NOMO-1 treated with dmso at 0.1 percent for 144 hours (cell line): ENCODE results near the gene NPC2.

ENCODE experiments used
- DNase-seq: peaks from one replicate; lab custom pipeline; 2025; ENCODE audit not compliant: unreplicated experiment; lab: John Stamatoyannopoulos, UW

NPC2 gene

GRCh38 chr14:74519316-74520074 lies 26.4 kb upstream of the NPC2 start:
- no peak for DNase-seq

DNA sequence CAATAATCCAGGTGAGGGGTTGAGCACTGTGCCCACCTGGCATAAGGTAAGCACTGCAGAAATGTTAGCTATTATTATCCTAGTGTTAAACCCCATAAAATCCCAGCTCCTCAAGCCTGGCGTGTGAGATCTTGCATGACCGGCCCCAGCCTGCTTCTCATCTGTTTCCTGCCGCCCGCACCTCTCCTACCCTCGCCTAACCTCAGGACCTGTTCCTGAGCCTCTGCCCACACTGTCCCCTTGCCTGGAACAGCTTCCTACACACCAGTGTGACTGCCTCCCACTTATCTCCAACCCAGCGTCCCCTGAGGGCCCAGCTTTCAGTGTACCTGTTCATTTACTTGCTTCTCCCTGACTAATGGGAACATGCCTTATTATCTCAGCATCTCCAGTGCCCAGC lies 25.1 kb upstream of the NPC2 start:
- no peak for DNase-seq

DNA sequence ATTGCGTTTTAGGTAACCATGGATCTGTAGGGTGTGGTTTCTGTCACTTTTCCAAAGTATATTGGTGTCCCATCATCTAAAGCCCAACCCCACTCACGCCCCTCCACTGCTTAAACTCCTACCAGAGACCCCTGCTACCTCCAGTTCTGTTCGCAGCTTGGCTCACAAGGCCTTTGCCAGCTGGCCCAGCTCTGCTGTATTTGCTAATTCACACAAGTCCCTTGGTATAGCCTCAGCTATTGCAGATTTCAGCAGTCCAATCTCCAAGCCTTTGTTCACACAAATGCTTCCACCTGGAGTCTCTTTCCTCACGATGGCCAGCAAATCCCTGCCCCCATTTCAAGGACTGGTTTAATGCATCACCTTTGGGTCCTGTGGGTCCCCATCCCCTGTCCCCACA lies 24.6 kb upstream of the NPC2 start:
- no peak for DNase-seq

- DNase-seq: no peak
These were observed 23.5 kb upstream of the NPC2 start for GRCh38 chr14:74516451-74517160.

DNA sequence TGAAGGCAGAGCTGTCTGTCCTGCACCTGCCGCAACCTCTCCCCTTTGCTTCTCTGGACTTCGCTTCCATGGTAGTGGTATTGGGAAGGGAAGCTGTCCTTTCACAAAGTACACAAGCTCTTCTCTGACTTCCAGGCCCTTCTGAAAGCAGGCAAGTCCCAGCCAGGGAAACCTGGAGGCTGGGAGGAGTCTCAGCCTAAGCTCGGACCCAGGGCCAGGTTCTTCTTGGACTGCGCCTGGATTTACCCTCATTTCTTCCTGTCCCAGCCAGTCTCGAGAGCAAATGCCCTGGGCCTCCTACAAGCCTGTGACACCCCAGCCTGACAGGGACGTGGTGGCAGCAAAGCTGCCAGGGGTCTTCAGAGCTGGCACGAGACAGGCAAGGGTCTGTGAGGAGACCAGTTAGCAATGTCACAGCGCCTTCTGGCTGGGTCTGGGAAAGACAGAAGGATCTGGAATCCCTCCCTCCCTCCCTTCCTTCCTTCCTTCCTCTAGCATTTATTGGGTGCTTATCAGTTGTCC lies 22.8 kb upstream of the NPC2 start:
- no peak for DNase-seq

- peak; percentile 28 for DNase-seq
These were observed 21.4 kb upstream of the NPC2 start for GRCh38 chr14:74514471-74514941.

DNA sequence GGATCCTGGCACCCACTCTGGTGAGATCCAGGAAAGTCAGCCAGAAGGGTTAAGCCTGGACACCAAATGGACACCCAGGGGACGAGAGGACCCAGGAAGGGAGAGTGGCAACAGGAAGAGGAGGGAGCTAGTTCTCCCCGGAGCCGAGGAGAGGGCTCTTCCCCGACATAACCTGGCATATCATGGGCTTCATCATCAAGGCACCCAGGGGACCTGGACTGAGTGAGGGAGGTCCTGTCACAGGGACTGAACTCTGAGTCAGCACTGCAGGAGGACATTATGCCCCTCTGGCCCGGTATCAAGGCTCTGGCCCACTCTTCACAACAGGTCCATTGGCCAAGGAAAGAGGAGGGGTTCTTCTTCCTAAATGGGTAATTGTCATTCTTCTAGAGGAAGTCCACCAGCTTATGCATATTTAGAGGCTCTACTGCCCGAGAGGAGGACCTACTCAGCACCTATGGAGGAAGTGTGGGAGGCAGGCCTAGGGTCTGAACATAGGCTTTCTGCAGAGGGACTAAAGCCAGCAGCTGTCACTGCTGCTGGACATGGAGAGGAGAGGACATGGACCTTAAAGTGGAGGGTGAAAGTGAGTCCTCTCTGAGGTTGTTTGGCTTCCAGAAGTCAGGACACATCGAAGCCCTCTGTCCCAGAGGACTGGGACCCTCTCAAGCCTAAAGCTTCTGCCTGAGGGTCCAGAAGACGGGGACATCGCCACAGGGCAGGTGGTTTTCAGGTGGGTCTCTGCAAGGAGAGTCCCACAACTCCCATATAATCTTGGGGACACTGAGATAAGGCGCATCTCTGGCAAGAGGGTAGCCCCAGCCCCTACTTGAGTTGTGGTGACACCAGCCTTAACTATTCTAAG lies 19.1 kb upstream of the NPC2 start:
- no peak for DNase-seq

- DNase-seq: no peak
These were observed 17.9 kb upstream of the NPC2 start for GRCh38 chr14:74510959-74511409.

- DNase-seq: no peak
These were observed 17.3 kb upstream of the NPC2 start for GRCh38 chr14:74510223-74510931.

GRCh38 chr14:74509587-74510222 lies 16.6 kb upstream of the NPC2 start:
- no peak for DNase-seq

DNA sequence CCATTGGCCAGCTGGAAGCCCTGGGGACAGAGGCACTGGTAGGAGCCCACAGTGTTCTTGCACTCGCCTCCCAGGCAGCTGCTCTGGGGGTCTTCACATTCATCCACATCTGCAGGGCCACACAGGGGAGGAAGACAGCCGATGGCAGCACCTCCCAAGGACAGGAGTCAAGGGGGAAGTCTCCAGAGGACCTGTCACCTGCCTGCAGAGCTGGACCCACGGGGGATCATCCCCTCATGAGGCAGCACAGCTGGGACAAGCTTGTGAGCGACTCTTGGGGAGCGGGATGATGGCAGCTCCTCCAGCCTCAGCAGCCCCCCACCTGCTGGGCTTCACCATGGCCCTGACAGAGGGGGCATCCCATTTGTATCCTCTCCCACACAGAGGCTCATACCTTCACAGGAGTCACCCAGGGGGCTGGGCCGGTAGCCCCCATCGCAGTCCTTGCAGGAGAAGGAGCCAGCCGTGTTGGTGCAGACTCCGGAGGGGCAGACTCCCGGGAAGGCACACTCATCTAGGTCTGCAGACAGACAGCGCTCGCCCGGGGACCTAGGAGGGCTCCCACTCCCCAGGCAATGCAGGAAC lies 15.8 kb upstream of the NPC2 start:
- no peak for DNase-seq

DNA sequence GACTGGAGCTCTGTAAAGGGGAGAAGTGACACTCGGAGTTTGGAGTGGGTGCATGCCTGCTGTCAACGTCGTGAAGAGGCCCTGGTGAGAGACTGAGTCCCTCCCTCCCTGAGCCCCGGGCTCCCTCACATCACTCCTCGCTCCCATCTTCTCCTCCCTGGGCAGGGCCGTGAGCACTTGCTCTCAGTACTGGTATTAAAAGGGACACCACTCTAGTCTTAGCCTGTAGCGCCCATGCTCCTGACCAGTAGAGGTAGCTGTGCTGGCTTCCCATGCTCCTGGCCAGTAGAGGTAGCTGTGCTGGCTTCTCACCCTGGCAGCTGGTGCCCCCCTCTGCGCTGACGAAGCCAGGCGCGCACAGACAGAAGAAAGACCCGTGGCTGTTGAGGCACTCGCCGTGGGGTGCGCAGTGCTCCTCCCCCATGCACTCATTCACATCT lies 15.2 kb upstream of the NPC2 start:
- no peak for DNase-seq

DNA sequence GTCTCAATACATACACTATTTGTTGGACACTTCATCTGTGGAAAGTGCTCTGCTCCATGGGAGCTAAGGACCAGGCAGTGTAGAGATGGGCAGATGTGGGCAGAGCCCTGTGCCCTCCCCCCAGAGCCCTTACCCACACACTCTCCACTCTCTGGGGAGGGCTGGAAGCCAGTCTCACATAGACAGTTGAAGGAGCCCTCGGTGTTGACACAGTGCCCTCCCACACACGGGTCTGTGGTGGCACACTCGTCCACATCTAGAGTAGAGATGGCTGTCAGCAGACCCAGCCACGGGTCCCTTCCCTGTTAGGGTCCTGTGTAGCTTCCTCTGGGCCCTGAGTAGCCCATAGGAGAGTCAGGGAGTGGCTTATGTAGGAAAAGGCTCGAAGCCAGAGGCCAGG lies 14.7 kb upstream of the NPC2 start:
- DNase-seq: no peak

DNA sequence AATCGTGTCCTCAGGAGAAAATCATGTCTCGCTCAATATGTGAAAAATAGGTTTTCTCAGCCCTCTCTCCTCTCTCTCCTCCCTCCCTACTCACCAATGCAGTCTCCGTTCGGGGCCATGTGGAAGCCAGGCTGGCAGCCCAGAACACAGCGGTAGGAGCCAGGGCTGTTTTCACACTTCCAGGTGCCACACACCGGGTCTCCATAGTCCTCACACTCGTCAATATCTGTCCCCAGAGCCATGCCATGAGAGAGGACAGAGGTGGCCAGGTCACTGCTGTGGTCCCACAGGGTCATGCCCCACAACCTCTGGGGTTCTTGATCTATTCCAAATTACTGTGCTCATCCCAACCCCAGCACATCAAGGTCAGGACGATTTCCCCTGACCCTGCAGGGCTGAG lies 14.0 kb upstream of the NPC2 start:
- no peak for DNase-seq

DNA sequence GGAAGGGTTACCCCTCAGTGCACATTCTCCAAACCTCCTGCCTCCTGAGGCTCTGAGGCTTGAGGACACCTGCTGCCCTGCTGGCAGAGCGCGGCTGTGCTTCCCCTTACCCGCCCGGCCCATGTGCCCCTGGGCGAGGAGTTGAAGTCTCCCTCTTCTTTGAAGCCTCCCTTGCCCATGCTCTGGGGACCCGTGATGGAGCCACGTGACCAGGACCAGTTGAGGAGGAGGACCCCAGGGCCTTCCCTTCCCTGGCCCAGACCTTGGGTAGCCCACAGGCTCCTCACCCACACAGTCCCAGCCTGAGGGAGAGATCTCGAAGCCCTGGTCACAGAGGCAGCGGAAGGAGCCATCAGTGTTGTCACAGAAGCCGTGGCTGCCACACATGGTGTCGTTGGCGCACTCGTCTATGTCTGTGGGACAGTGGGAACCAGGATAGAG lies 13.3 kb upstream of the NPC2 start:
- no peak for DNase-seq

GRCh38 chr14:74505831-74506230 lies 12.7 kb upstream of the NPC2 start:
- no peak for DNase-seq

DNA sequence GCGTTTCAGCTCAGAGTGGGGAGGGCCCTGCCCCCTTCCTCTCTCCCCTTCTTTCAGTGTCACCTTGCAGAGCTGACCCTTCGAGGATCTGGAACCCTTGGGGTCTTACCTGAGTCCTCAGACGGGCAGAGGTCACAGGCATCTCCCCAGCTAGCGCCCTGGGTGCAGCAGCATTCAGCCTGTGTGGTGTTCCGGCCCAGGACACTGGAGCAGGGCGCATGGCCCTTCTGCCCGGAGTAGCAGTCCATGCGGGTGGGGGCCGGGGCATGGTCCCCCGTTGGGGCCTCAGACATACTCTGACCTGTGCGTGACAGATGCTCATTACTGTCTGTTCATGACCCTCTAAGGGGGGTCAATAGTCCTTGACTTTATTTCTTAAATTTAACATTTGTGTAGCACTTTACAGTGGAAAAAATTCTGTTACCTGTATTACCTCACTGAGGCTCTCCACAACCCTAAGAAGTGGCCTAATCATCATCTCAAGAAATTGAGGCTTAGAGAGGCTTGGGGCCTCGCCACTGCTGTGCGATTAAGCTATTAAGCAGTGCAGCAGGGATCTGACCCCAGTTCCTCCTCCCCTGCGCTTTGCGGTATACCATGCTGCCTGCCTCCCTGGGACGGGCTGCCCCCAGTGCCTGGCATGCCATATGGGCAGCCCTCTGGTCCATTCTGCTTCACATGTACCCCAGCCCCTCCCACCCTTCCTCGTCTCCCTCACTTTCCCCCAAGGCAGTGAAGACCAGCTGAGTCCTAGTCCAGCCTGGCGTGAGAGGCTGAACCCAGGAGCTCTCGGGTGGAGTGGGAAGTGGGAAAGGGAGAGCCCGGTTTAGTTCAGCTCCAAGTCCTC lies 12.0 kb upstream of the NPC2 start:
- no peak for DNase-seq

- DNase-seq: no peak
These were observed 11.3 kb upstream of the NPC2 start for GRCh38 chr14:74504412-74504811.

- no peak for DNase-seq
These were observed 10.8 kb upstream of the NPC2 start for GRCh38 chr14:74503938-74504335.
